HG02759 (cell line): Measurements from ENCODE around the gene EPN3.
A peak's percentile ranks its signal among the peaks of the same experiment; 100 is the strongest.

Experiments used
- ATAC-seq: cut with Tn5 transposase; IDR thresholded peaks from one replicate; pipeline ENCODE4 v1.9.1; 2021; ENCODE audit warnings: mild to moderate bottlenecking, moderate library complexity; ENCODE audit not compliant: unreplicated experiment

Gene EPN3

GRCh38 chr17:50547736-50548083 lies 15.2 kb downstream of the EPN3 start:
- no peak for ATAC-seq

DNA sequence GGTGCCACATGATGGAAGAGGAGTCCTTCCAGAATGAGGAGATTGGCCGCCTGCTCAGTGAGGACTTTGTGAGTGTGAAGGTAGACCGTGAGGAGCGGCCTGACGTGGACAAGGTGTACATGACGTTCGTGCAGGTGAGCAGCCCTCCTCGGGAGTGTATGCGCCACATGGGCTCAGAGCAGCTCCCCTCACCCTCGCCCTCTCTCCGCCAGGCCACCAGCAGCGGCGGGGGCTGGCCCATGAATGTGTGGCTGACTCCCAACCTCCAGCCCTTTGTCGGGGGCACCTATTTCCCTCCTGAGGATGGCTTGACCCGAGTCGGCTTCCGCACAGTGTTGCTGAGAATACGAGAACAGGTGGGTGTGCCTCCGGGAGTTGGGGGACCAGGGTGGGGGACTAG lies 16.3 kb downstream of the EPN3 start:
- ATAC-seq: no peak

DNA sequence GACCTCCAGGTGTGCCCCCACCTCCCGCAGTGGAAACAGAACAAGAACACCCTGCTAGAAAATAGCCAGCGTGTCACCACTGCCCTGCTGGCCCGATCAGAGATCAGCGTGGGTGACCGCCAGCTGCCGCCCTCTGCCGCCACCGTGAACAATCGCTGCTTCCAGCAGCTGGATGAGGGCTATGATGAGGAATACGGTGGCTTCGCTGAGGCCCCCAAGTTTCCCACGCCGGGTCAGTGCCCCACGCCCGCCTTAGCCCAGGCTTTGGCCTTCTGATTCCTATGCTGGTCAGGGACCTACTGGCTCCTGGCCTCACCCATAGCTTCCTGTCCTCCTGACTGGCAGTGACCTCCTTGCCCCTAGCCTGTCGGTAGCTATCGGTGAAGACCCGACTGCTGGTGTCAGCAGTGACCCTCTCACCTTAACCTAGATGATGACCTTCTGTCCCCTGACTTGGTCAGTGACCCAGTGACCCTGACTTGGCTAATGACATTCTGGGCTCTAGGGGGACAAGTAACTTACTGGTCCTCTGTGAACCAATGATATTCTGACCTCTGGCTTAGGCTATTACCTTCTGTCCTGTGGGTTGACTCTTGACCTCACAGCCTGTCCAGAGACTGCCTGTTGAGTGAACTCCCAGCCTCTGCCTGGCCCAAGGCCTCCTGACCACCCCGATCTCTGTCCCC lies 16.9 kb downstream of the EPN3 start:
- no peak for ATAC-seq

- ATAC-seq: no peak
Observed at GRCh38 chr17:50549969-50550368, 17.4 kb downstream of the EPN3 start.

GRCh38 chr17:50550661-50551432 lies 18.3 kb downstream of the EPN3 start:
- no peak for ATAC-seq

DNA sequence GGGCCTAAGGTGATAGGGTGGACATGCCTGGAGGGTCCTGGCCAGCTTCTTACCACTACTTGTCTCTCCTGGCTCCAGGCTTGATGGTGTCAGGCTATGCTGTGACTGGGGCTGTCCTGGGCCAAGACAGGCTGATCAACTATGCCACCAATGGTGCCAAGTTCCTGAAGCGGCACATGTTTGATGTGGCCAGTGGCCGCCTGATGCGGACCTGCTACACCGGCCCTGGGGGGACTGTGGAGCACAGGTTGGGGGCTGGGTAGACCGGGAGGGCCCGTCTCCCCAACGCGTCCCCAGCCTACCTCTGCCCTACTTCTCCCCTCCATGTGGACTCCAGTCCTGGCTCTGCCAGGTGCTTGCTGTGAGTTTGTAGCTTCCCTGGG lies 18.9 kb downstream of the EPN3 start:
- ATAC-seq: no peak

DNA sequence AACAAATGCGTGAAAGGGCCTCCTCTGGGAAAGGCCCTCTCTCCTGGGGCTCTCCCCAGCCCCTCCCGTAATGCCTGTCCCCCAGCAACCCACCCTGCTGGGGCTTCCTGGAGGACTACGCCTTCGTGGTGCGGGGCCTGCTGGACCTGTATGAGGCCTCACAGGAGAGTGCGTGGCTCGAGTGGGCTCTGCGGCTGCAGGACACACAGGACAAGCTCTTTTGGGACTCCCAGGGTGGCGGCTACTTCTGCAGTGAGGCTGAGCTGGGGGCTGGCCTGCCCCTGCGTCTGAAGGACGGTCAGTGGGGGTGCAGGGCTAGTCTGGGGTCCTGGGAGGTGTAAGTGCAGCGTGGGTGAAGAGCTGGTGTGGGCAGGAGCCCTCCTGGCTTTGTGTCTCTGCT lies 19.3 kb downstream of the EPN3 start:
- no peak for ATAC-seq

DNA sequence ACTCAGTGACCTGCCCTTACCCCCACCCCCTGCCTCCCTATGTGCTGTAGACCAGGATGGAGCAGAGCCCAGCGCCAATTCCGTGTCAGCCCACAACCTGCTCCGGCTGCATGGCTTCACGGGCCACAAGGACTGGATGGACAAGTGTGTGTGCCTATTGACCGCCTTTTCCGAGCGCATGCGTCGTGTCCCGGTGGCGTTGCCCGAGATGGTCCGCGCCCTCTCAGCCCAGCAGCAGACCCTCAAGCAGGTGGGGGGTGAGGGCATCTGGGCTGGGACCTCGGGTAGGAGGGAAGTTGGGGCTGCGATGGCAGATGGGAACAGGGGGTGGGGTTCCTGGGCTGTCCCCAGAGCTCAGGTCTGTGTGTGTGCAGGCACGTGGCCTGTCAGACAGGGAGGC lies 21.7 kb downstream of the EPN3 start:
- ATAC-seq: no peak

DNA sequence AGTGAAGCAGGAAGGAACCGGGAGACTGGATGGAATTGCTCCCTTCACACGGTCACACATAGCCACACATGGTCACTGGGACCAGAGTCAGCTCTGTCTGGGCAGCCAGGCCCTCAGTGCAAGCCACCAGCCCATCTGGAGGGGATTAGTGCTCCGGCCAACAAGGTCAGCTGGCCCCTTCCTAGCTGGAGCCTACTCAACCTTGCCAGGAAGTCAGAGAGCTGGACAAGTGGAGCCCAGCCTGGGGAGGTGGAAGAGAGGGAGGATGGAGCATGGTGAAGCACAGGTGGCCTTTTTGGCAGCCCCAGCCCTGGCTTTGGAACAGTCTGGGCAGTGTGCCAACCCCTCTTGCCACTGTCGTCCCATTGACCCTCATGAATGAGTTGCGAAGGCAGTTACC lies 24.3 kb downstream of the EPN3 start:
- ATAC-seq: no peak

DNA sequence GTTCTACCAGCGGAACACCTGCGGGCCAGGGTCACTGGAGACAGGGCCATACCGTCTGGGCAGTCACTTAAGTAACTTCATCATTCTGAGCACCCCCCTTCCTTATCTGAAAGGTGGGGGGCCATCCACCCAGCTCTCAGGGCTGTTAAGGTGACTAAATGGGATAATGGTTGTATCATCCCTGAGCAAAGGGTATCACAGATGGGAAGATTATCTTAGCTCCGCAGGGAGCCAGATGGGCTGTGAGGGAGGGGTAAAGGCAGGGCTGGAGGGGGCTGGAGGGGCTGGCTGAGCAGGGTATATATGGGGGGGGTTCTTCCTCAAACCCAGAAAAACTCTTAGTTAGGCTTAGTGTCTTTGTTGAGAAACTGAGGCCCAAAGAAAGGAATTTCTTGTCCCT lies 25.1 kb downstream of the EPN3 start:
- no peak for ATAC-seq

- no peak for ATAC-seq
Observed at GRCh38 chr17:50558091-50558490, 25.6 kb downstream of the EPN3 start.

GRCh38 chr17:50558581-50558940 lies 26.0 kb downstream of the EPN3 start:
- no peak for ATAC-seq

- ATAC-seq: no peak
Observed at GRCh38 chr17:50558941-50559614, 26.5 kb downstream of the EPN3 start.

DNA sequence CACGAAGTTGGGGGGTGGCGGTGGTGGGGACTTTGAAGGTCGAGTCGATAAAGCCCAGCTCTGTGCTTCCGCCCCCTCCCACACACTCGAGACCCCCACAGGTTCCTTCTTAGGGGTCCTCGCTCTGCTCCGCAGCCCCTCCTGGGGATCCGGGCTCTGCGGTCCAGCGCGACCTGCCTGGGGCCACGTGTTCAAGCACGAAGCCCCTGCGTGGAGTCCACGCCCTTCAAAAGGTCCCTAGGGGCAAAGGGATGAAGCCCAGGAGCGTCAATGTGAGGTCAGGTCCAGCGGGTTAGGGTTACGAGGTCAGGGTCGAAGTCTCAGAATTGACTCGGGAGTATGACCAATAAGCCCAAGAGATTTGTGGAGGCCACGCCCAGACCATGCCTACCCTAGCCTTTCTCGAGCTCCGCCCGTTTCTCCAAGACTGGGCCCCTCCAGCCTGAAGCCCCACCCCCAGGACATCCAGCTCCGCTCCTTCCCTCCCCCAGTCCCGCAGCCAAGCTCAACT lies 27.2 kb downstream of the EPN3 start:
- no peak for ATAC-seq

DNA sequence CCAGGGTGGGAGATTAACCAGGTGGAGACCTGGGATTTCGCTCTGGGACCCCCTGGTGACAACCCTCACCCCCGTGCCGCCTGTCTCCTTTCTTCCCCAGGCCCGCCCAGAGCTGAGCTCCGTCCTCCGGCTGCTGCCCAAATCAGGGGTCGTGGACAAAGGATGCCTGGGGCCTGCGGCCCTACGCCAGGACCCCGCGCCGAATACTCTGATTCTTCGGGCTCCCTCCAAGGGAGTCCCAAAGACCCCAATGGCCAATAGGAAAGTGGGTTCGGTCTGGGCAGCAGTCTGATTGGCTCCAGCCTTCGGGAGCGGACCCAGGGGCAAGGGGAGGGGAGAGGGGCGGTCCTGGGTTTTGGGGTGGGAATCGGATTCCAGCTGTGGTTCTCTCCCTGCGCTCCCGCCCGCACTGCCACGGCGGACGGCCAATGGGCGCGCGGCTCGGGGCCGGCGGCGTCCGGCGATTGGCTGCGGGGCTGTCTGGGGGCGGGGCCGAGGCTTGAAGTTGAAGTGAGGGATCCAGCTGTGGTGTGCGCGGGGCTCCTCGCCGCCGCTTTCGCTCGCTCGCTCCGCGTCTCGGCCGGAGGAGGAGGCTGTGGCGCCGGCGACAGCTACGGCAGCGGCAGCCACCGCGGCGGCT lies 27.8 kb downstream of the EPN3 start, which contains the start of gene CACNA1G:
Gene CACNA1G (plus strand): TSS at position 531 of the 640 bp plus-strand sequence. CDS start 745 bp downstream, outside the sequence.
- ATAC-seq: peak; percentile 95

GRCh38 chr17:50560931-50561745 lies 28.6 kb downstream of the EPN3 start:
- ATAC-seq: peak; percentile 25

DNA sequence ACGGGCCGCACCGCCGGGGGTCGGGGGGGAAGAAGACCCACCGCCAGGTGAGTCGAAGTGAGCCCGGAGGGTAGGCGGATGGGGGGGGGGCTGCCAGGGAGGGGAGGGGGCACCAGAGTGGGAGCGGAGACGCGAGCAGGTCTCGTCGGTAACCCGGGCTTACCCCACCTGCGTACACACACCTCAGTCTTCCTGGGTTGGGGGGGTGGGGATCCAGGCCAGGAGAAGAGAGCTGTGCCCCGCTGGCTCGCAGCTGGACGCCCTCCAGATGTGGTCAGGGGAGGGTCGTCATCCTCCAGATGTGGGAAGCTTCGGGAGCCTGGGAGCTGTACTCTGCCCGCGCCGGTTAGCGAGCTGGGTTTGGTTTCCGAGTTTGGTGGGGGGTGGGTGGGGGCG lies 29.2 kb downstream of the EPN3 start:
- ATAC-seq: no peak

- ATAC-seq: no peak
Observed at GRCh38 chr17:50562242-50563091, 29.9 kb downstream of the EPN3 start.

GRCh38 chr17:50563092-50563511 lies 30.6 kb downstream of the EPN3 start:
- no peak for ATAC-seq

DNA sequence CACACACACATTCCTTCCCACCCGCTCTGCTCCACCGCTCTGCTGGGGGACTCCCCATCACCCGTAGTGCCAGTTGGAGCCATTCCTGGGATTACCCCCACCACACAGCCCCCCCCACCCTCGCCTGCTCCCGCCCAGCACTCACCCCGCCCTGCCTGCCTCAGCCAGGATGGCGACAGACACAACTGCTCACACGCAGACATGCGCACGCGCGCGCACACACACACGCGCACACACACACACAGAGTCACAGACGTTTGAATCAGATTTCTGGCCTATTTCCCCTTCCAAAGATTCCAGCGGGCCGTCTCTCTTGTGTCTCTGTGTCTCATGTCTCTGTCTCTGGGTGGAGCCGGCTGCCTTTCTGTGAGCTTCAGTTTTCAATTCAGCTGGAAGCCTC lies 32.4 kb downstream of the EPN3 start:
- ATAC-seq: no peak
